HG02642 (cell line): Measurements from ENCODE around the gene IPO7.
A peak's percentile ranks its signal among the peaks of the same experiment; 100 is the strongest.
"Not testable (repeated sequence)": the region's sequence is repeated elsewhere in the genome, so short reads cannot be mapped to it uniquely, and the experiment has no call there.

Source experiments
- ATAC-seq: cut with Tn5 transposase; IDR thresholded peaks from one replicate; pipeline ENCODE4 v1.9.1; 2021; ENCODE audit warnings: mild to moderate bottlenecking; ENCODE audit not compliant: unreplicated experiment, poor library complexity

Gene IPO7

DNA sequence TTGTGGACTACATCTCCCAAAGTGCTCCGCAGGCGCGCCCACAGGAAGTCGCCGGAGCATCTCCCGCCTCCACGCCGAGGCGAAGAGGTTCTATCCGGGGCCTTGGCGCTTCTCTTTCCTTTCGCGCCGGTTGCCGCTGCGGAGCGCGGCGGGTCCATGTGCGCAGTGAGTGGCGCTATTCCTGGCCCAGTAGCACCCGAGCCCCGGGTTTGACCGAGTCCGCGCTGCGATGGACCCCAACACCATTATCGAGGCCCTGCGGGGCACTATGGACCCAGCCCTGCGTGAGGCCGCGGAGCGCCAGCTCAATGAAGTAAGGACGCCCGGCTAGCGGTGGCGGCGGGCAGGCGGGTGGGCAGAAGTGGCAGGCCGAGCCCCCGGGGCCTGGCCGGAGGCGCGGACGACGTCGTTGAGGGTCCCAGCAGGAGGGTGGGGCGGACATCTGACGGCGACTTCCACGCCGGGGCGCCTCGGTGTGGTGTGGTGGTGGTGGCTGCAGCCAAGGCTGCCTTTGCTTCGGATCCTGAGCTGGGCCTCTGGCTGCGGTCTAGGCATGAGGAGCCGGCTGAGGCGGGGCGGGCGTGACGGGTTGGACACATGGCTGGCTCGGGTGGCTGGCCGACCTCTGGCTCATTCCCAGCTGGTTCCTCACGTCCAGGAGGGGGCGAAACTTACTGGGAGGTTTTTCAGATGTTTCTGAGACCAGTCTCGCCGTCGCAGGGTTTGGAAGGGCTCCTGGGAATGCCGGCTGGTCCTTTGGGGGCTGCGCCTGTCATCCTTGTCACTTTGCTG, at the start of gene IPO7:
Gene IPO7 (plus strand): TSS at position 118 of the 792 bp plus-strand sequence. CDS start 112 bp downstream, at position 230.
- peak; percentile 91 for ATAC-seq

DNA sequence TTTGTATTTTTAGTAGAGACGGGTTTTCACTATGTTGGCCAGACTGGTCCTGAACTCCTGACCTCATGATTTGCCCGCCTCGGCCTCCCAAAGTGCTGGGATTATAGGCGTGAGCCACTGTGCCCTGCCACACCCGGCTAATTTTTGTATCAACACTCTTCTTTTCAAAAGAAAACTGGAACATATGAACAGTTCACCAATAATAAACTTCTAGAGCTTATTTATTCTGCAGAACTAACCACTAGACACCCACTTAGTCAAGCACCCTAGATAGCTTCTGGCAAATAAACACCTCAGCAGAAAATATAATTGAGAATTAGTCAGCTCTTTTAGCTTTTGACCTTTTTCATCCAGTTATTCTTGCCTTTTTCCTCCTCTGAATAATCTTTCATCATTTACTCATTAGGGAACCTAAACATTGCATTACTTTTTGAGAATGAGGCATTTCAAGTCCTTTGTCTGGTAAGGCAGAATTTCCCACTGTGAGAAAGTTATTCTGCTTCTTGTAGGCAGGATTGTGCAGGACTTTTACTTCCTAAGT, 42.7 kb upstream of the IPO7 start:
- no peak for ATAC-seq

DNA sequence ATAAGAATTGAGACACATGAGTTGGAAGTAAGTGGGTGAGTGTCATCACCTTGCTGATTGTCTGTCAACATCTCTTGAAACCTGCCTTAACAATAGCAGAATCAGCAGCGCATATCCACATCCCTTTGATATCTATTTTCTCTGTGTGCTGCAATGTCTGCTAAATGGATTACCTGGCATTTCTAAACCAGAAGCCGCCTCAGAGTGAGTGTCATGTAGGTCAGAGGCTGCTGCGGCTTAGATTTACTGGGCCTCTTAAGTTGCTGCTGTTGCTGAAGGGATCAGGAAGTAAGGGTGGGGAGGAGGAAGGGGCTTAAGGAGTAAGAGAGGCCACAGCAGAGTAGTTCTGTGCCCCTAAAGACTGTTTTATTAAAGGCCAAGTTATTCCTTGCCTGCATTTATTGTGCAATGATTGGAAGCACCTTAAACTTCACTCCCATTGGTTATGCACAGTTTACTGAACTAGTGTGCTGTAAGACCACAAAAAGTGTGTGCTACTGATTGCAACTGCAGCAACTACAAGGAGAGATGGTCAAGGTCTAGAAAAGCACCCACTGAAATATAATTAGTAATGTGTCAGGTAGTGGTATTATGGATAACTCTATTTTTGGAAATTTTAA, 40.3 kb upstream of the IPO7 start:
- no peak for ATAC-seq

DNA sequence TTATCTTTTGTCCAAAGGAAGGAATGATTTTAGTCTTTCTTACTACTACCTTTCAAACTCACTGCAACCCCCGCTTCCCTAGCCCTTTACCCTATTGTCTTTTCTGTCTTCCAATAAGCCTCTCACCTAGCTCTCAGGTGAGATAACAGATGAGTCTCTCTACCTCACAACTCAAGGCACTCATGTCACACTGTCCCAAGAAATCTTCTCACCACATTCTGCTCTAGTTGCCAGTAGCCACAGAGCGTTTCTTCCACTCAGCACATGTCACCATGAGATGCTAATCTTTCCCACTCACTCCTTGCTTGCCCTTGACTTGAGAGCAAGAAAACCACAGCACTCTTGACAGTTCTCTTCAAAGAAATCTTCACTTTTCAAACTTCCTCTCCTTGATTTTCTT, 37.4 kb upstream of the IPO7 start:
- no peak for ATAC-seq

DNA sequence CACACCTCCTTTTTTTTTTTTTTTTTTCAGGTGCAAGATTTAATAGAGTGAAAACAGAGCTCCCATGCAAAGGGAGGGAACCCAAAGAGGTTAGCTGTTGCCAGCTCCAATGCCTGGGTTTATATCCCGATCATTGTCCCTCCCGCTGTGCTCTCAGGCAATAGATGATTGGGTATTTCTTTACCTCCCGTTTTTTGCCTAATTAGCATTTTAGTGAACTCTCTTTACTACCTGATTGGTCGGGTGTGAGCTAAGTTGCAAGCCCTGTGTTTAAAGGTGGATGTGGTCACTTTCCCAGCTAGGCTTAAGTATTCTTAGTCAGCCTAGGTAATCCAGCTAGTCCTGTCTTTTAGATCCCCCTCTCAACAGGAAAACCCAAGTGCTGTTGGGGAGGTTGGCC, 36.7 kb upstream of the IPO7 start:
- ATAC-seq: not testable (repeated sequence)

DNA sequence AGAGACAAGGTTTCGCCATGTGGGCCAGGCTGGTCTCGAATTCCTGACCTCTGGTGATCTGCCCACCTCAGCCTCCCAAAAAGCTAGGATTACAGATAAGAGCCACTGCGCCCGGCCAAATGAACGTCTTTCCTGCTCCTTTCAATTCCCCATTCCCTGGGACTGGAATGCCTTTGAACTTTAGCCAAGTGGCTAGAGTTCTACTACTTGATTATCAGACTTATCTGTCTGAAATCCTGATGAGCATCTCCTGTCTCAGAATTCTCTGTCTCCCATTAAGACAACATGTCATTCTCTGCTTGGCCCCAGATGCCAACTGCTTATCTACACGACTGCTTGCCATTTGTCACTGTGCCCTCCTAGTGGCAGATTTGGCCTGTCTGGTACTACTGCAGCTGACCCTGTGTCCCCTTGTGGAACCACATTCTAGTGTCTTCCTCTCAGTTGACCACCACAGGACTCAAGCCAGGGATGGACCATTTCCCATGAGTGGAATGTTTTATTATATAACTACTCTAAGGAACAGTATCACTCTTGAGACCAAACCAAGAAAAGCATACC, 33.1 kb upstream of the IPO7 start:
- no peak for ATAC-seq

DNA sequence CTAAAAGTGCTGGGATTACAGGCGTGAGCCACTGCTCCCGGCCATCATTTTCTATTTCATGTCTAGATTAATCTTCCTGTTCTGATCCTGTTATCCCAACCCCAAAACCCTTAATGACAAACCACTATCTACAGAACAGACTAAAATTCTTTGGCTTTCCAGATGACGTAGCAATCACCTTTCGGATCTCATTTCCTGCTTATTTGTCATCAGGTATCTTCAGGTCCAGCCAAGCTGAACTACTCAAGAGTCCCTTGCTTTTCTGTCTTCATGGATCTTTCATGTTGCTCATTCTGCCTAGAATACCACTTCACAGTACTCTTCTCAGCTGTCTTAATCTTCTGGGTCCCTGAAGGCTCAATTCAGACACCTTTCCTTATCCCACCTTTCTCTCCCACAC, 27.4 kb upstream of the IPO7 start:
- ATAC-seq: no peak

DNA sequence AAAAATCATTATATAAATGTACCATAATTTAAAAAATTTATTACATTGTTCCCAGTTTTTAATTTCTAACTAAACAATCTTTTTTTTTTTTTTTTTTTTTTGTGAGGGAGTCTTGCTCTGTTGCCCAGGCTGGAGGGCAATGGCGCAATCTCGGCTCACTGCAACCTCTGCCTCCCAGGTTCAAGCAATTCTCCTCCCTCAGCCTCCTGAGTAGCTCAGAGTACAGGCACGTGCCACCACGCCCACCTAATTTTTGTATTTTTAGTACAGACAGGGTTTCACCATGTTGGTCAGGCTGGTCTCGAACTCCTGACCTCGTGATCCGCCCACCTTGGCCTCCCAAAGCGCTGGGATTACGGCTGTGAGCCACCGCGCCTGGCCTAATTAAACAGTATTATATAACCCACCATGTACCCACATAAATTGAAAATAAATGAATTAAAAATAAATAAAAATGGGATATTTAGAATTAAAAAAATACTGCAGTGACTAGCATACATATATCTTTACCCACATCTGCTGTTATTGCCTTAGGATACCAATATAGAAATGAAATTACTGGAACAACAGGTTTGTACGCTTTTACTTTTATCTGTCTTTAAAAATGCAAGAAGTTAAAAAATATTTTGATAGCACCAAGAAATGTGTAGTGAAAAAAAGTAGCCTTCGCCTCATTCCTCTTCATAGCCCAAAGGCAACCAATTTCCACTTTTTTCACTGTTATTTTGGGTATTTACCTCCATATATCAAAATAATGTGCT, 23.4 kb upstream of the IPO7 start:
- not testable (repeated sequence) for ATAC-seq

DNA sequence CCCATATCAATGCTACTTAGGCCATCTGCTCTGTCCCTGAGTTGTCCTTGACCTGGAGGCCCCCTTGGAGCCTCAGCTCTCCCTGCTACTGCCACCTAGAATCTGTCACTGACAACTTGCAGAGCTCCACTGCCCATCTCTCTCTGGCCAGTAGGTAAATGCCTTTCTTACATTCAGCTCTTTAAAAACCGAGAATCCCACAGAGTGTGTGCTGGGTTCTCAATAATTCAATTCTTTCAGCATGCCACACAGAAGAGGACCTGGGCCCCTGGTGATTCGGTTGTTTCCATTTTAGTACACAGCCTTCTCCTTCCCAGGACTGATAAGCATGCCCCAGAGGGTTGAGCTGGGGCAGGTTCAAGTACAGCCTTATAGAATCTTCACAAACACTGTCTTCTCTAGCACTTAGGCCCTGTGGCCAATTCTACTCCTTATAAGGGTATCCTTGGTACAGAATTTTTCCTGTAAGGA, 22.0 kb upstream of the IPO7 start:
- ATAC-seq: no peak

DNA sequence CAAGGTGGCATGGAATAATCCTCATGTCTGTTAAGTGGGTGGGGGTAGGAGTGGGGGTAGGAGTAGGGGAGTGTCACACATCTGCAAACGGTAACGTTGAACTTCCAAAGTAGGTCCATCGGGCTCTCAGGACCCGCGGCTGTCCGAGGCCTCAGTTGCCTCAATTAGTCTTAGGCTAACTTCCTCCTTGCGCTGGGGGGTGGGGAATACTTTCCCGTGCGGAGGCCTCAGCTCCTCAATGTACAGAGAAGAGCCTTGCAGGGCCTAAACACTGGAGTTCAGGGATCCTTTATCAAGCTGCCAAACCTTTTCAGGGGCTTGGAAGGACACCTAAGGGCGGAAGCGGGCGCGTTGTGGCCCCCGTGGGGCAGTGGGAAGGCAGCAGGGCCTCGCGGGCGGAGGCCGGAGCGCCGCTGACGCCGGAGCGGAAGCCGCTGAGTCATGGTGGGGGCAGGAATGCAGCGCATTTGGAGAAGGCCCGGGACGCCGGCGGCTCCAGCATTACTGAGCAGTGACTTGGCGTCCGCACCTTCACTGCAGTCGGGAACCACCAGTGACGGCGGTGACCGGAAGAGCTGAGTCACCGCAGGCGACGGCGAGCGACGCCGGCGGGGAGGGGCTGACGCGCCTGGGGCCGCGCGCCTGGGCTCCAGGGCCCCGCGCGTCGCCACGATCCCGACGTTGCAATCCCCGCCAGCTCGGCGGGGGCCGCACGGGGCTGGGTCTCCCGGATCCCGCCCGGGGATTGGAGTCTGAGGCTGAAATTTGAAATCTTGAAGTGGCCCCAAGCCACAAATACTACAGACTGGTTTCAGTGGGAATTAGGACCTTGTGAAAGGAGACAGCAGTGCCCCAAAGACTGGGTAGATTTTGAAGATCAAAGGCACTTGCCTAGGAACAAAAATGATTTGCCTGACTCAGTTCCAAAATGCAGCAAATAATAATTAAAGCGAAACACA, 20.2 kb upstream of the IPO7 start:
- peak; percentile 97 for ATAC-seq

DNA sequence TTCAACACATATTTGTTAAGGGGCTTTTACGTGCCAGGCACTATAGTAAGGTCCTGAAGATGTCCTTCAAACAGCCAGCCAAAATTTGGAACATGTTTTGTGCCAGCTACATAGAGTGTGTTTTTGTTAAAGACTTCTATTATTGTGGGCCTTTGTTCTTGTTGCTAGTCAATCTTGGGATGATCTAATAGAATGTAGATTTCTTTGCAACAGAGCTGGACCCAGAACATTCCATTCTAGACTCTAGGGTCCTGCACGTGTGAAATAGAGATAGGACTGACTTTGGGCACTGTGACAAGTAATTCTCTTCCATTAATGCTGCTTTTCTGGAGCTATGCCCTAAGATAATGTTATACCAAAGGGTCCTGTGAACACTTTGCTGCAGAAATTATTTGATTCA, 16.9 kb upstream of the IPO7 start:
- ATAC-seq: no peak

DNA sequence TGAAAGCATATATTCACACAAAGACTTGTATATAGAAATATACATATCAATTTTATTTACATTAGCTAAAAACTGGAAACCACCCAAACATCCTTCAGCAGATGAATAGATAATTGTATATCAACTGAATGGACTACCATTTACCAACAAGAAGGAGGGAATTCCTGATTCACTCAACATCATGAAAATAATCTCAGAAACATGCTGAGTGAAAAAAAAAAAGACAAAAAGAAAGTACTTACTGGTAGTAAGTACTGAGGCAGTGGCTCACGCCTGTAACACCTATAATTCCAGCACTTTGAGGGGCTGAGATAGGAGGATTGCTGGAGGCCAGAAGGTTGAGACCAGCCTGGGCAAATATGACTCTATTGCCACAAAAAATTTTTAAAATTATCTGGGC, 7.4 kb upstream of the IPO7 start:
- ATAC-seq: no peak

DNA sequence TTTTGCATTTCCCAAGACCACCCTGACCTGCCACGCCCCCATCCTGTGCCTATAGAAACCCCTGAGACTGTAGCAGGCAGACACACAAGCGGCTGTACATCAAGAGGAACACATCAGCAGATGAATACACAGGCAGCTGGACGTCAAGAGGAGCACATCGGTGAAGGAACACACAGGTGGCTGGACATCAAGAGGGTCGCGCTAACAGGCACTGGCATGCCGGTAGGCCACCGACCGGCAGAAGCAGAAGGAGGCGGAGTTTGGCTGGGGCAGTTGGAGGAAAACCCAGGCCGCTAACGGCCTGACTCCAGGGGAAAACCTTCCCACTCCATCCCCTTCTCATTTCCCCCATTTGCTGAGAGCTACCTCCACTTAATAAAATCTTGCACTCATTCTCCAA, 5.4 kb upstream of the IPO7 start:
- ATAC-seq: no peak

DNA sequence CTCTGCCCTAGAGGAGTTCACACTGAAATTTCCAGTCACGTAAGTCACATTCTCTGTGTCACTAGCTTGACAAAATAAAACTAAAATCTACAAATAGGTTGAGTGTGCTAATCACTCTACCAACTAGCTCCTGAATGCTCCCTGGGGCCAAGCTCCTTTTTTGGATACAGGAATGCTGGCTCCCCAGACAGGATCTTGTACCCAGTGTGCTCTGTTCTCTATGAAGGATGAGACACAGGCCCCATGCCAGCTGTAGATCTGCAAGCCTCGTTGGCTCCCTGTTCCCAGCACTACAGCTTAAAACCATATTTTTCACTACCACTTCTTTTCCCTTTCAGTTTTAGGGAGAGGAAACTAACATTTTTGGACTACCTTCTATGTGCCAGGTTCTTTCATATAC, 3.7 kb upstream of the IPO7 start:
- no peak for ATAC-seq

DNA sequence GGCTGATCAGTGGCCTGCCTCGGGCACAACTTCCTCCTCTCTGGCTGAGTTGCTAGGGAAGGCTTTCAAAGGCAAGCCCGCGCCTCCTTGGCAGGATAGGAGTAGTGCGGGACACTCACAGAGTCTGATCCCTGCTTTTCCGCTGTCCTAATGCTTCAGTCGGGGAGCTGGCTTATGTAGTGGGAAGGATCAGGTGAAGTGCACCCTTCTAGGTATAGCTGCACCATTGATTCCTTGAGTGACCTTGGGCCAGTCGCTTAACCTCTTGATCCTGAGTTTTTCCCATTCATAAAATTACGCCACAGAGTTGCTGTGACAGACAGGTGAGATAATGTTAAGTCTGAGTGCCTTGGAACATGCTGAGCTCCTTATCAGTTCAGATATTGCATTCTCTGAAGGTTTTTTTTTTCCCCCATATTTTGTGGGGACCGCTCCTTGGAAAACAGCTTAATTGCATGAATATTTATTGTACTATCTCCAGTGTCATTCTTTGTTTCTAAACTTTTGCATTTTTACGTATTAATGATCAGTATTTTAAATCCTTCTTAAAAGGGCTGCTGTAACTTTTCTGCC, 961 bp downstream of the IPO7 start:
- peak; percentile 16 for ATAC-seq

DNA sequence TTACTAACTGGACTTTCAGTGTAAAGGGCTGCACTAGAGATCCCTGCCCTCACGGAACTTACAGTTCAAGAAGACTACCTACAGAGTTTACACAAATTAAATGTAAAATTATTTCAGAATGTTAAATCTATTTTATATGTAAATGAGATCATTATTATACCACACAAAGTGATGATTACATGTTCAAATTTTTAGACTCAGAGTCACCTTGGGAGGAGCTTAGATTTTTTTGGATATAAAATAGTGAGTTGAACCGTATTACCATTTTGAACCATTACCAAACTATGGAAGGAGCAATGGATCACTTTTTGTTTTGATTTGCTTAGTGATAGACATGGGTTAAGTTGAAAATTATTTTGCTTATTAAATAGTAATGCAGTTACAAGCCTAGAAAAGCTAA, 1.6 kb downstream of the IPO7 start:
- ATAC-seq: no peak

DNA sequence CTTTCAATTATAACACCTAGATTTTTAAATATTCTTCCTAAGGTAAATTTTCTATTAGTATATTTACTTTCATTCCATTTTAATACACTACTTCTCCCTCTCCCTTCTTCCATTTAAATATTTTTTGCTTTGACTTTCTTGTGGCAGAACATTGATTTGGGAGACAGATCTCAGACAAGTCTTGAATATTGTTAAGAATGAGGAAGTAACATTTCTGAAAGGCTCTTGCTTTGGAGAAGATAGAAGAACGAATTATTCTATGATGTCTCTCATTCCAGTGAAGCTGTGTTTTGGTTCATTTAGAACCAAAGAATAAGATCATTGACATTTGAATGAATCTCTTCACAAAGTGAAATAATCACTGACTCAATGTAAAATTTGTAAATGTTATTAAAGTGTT, 2.4 kb downstream of the IPO7 start:
- ATAC-seq: no peak

DNA sequence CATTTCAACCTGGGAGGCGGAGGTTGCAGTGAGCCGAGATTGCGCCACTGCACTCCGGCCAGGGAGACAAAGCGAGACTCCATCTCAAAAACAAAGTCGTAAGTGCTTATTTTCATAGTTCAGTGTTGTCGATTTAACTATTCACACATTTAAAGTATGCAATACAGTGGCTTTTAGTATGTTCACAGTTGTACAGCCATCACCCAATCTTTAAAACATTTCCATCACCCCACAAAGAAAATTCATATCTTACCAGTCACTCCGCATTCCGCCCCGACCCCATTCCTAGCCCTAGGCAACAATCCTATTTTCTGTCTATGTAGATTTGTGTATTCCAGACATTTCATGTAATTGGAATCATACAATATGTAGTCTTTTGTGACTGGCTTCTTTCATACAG, 11.9 kb downstream of the IPO7 start:
- no peak for ATAC-seq

DNA sequence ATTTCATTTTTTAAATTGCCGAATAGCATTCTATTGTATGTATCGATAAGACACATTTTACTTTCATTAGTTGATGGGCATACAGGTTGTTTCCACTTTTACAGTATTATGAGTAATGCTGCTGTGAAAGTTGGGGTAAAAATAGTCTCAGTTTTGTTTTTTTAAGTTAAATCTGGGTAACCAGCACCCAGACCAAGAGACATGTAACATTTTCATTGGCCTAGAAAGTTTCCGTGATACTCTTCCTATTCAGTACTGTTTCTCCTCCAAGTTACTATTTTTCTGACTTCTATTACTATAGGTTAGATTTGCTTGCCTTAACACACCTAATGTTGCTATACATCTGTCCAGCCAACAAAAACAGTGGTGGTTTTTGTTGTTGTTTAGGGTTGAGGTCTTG, 12.3 kb downstream of the IPO7 start:
- ATAC-seq: peak; percentile 55
